Trophoblast cell (in vitro differentiated cells and primary cell): ENCODE measurements around the gene RBM8A.

Experiments used
- DNase-seq, 2 donors: peaks; one replicate each; pipeline ENCODE4 v3.0.0-alpha.2; 2016
- H2AFZ ChIP-seq: 2 replicates; pipeline ENCODE4 v1.6.1; 2013; ENCODE audit warnings: low read length, moderate library complexity, mild to moderate bottlenecking; ENCODE audit not compliant: insufficient read depth, poor library complexity
- H2AK5ac ChIP-seq: 2 replicates; pipeline ENCODE4 v1.6.1; 2013; ENCODE audit warnings: mild to moderate bottlenecking, low read length
- H2BK120ac ChIP-seq: 2 replicates; pipeline ENCODE4 v1.6.1; 2013; ENCODE audit warnings: low read length, mild to moderate bottlenecking, moderate library complexity; ENCODE audit not compliant: insufficient read depth, poor library complexity
- H2BK12ac ChIP-seq: 2 replicates; pipeline ENCODE4 v1.6.1; 2013; ENCODE audit warnings: mild to moderate bottlenecking, low read length, moderate library complexity
- H2BK5ac ChIP-seq: 2 replicates; pipeline ENCODE4 v1.6.1; 2013; ENCODE audit warnings: low read length, low read depth, moderate library complexity, mild to moderate bottlenecking; ENCODE audit not compliant: poor library complexity
- H3K14ac ChIP-seq: 2 replicates; pipeline ENCODE4 v1.6.1; 2013; ENCODE audit warnings: mild to moderate bottlenecking, low read length
- H3K18ac ChIP-seq: 2 replicates; pipeline ENCODE4 v1.6.1; 2013; ENCODE audit warnings: mild to moderate bottlenecking, low read length
- H3K23ac ChIP-seq: 2 replicates; pipeline ENCODE4 v1.6.1; 2013; ENCODE audit warnings: low read length
- H3K27ac ChIP-seq: 2 replicates; pipeline ENCODE4 v1.5.1; 2013; ENCODE audit warnings: low read depth, mild to moderate bottlenecking, inconsistent platforms, low read length, moderate library complexity
- H3K27me3 ChIP-seq: 2 replicates; pipeline ENCODE4 v1.6.1; 2013; ENCODE audit warnings: inconsistent platforms, mild to moderate bottlenecking, low read length, moderate library complexity; ENCODE audit not compliant: insufficient read depth
- H3K36me3 ChIP-seq, 2 experiments: 1 replicate in 1 of 2; 2 replicates in 1 of 2; pipeline ENCODE4 v1.6.1; 2013; ENCODE audit warnings: low read length in 2 of 2, mild to moderate bottlenecking in 2 of 2, moderate library complexity in 1 of 2; ENCODE audit not compliant: insufficient read depth in 2 of 2, control insufficient read depth in 1 of 2
- H3K4ac ChIP-seq: 2 replicates; pipeline ENCODE4 v1.6.1; 2013; ENCODE audit warnings: low read depth, mild to moderate bottlenecking, low read length, moderate library complexity
- H3K4me1 ChIP-seq, 2 experiments: 1 replicate in 1 of 2; 2 replicates in 1 of 2; pipeline ENCODE4 v1.6.1; 2013; ENCODE audit warnings: low read length in 2 of 2, mild to moderate bottlenecking in 2 of 2, moderate library complexity in 1 of 2; ENCODE audit not compliant: insufficient read depth in 2 of 2, control insufficient read depth in 1 of 2
- H3K4me2 ChIP-seq: 2 replicates; pipeline ENCODE4 v1.6.1; 2013; ENCODE audit warnings: inconsistent platforms, mild to moderate bottlenecking, low read length, moderate library complexity
- H3K4me3 ChIP-seq: 2 replicates; pipeline ENCODE4 v1.5.1; 2013; ENCODE audit warnings: mild to moderate bottlenecking, low read depth, low read length, inconsistent platforms
- H3K79me1 ChIP-seq: one replicate; pipeline ENCODE4 v1.6.1; 2013; ENCODE audit warnings: low read length
- H3K79me2 ChIP-seq: 2 replicates; pipeline ENCODE4 v1.6.1; 2013; ENCODE audit warnings: low read length, mild to moderate bottlenecking; ENCODE audit not compliant: control insufficient read depth, insufficient read depth, poor library complexity
- H3K9ac ChIP-seq: 2 replicates; pipeline ENCODE4 v1.6.1; 2013; ENCODE audit warnings: mild to moderate bottlenecking, low read length
- H3K9me3 ChIP-seq: 2 replicates; pipeline ENCODE4 v1.6.1; 2013; ENCODE audit warnings: low read depth, mild to moderate bottlenecking, control low read depth, inconsistent platforms, low read length; ENCODE audit not compliant: insufficient read depth
- H4K12ac ChIP-seq: 2 replicates; pipeline ENCODE4 v1.6.1; 2013; ENCODE audit warnings: low read depth, mild to moderate bottlenecking, low read length, moderate library complexity
- H4K8ac ChIP-seq: 2 replicates; pipeline ENCODE4 v1.6.1; 2013; ENCODE audit warnings: low read depth, mild to moderate bottlenecking, low read length, moderate library complexity
- H4K91ac ChIP-seq: one replicate; pipeline ENCODE4 v1.6.1; 2013; ENCODE audit warnings: low read depth, mild to moderate bottlenecking, low read length, moderate library complexity
- WGBS: extraction: QIAGEN DNeasy Blood & Tissue Kit; methylation state at CpG from one replicate; pipeline ENCODE4 v1.1.7; 2013; ENCODE audit warnings: missing lambda C conversion rate; ENCODE audit not compliant: insufficient read length, insufficient coverage; ENCODE audit errors: extremely low coverage; 5-methylcytosine and 5-hydroxymethylcytosine counted together

The RBM8A gene

GRCh38 chr1:145889722-145890121 is 37.6 kb downstream of the RBM8A start:
- H3K36me3 ChIP-seq = no peaks in the 10 kb centered on the region
- no peaks in the 10 kb centered on the region for H3K79me2 ChIP-seq
- H3K79me1 ChIP-seq = peaks cover 5% of the 10 kb centered on the region
- WGBS = no CpG with 5 or more reads among the region's 3 CpGs
- peaks cover 6% of the 10 kb centered on the region for H3K27me3 ChIP-seq
- no peak overlapping the region for H4K91ac ChIP-seq
- no peak overlapping the region for H2BK5ac ChIP-seq
- H3K4me2 ChIP-seq = no peak overlapping the region
- no peak overlapping the region for H3K4me3 ChIP-seq
- H3K4ac ChIP-seq = no peak overlapping the region
- DNase-seq = no peak
- no peak overlapping the region for H2BK120ac ChIP-seq
- peaks cover 0 to 8% of the 10 kb centered on the region in 2 experiments for H3K4me1 ChIP-seq
- no peak overlapping the region for H4K8ac ChIP-seq
- H3K27ac ChIP-seq = no peak overlapping the region
- H4K12ac ChIP-seq = no peak overlapping the region
- no peak overlapping the region for H2BK12ac ChIP-seq
- no peak overlapping the region for H3K18ac ChIP-seq
- no peak overlapping the region for H2AFZ ChIP-seq
- H3K23ac ChIP-seq = peak overlapping the region; percentile 24
- H3K9me3 ChIP-seq = no peaks in the 10 kb centered on the region
- no peak overlapping the region for H2AK5ac ChIP-seq
- no peak overlapping the region for H3K14ac ChIP-seq
- no peak overlapping the region for H3K9ac ChIP-seq

GRCh38 chr1:145887631-145888030 is 39.7 kb downstream of the RBM8A start:
- no peak for DNase-seq
- Histone ChIP-seq H4K12ac (no peak overlapping the region), H3K4ac (no peak overlapping the region), H3K4me1 (peaks cover 0 to 8% of the 10 kb centered on the region in 2 experiments), H2AFZ (no peak overlapping the region), H3K9ac (no peak overlapping the region), H3K4me3 (no peak overlapping the region), H3K14ac (no peak overlapping the region), H2BK12ac (no peak overlapping the region), H3K9me3 (no peaks in the 10 kb centered on the region), H3K79me2 (no peaks in the 10 kb centered on the region), H2BK5ac (no peak overlapping the region), H3K27ac (no peak overlapping the region), H3K4me2 (no peak overlapping the region), H3K79me1 (peaks cover 4% of the 10 kb centered on the region), H2AK5ac (no peak overlapping the region), H4K91ac (no peak overlapping the region), H3K27me3 (peaks cover 8% of the 10 kb centered on the region), H3K36me3 (no peaks in the 10 kb centered on the region), H3K18ac (no peak overlapping the region), H4K8ac (no peak overlapping the region), H2BK120ac (no peak overlapping the region), H3K23ac (no peak overlapping the region)
- no CpG with 5 or more reads among the region's 5 CpGs for WGBS

GRCh38 chr1:145886816-145887215 is 40.5 kb downstream of the RBM8A start:
- no peaks in the 10 kb centered on the region for H3K9me3 ChIP-seq
- no CpG with 5 or more reads among the region's 8 CpGs for WGBS
- H2AK5ac ChIP-seq = no peak overlapping the region
- no peak overlapping the region for H3K4me3 ChIP-seq
- no peak overlapping the region for H3K14ac ChIP-seq
- H4K12ac ChIP-seq = no peak overlapping the region
- DNase-seq = no peak
- H3K79me2 ChIP-seq = no peaks in the 10 kb centered on the region
- no peak overlapping the region for H2BK120ac ChIP-seq
- H4K8ac ChIP-seq = no peak overlapping the region
- no peak overlapping the region for H3K9ac ChIP-seq
- no peaks in the 10 kb centered on the region for H3K36me3 ChIP-seq
- no peak overlapping the region for H3K18ac ChIP-seq
- no peak overlapping the region for H2AFZ ChIP-seq
- no peak overlapping the region for H4K91ac ChIP-seq
- no peak overlapping the region for H2BK5ac ChIP-seq
- peaks cover 8% of the 10 kb centered on the region for H3K27me3 ChIP-seq
- no peak overlapping the region for H3K27ac ChIP-seq
- H3K23ac ChIP-seq = no peak overlapping the region
- H3K4ac ChIP-seq = no peak overlapping the region
- no peak overlapping the region for H2BK12ac ChIP-seq
- H3K4me1 ChIP-seq = peaks cover 0 to 3% of the 10 kb centered on the region in 2 experiments
- H3K4me2 ChIP-seq = no peak overlapping the region
- H3K79me1 ChIP-seq = no peaks in the 10 kb centered on the region

GRCh38 chr1:145886390-145886789 is 40.9 kb downstream of the RBM8A start:
- Histone ChIP-seq H2AFZ (peak overlapping the region; percentile 57), H4K91ac (no peak overlapping the region), H3K79me2 (no peaks in the 10 kb centered on the region), H3K4me3 (no peak overlapping the region), H3K79me1 (no peaks in the 10 kb centered on the region), H2AK5ac (no peak overlapping the region), H4K12ac (no peak overlapping the region), H3K9ac (no peak overlapping the region), H2BK12ac (no peak overlapping the region), H2BK120ac (no peak overlapping the region), H3K4ac (no peak overlapping the region), H3K14ac (no peak overlapping the region), H3K36me3 (no peaks in the 10 kb centered on the region), H3K4me2 (peak overlapping the region; percentile 82), H4K8ac (no peak overlapping the region), H3K27ac (no peak overlapping the region), H3K23ac (no peak overlapping the region), H2BK5ac (no peak overlapping the region), H3K18ac (no peak overlapping the region), H3K4me1 (peaks cover 0 to under 1% of the 10 kb centered on the region in 2 experiments), H3K27me3 (peaks cover 8% of the 10 kb centered on the region), H3K9me3 (no peaks in the 10 kb centered on the region)
- WGBS = no CpG with 5 or more reads among the region's 11 CpGs
- no peak for DNase-seq
